B cell (primary cell): ENCODE results near the gene CACTIN. TPM values are rescaled to one million over a fixed set of nuclear protein-coding genes. Genes with fewer than 3 reads are reported as not detected.

ENCODE experiments used
- ATAC-seq: fragments of 200-7000 bp; cut with Tn5 transposase; one replicate; pipeline ENCODE4 v1.10.0; 2021; ENCODE audit warnings: low read depth, mild to moderate bottlenecking, moderate number of reproducible peaks, moderate library complexity
- CTCF ChIA-PET: fragments of 350-600 bp; sonication (Branson Sonifier 250); formaldehyde crosslinking; loops from one replicate; lab custom pipeline; 2021; ENCODE audit warnings: antibody characterized with exemption, inconsistent platforms; lab: Charles Lee
- POLR2A ChIA-PET: fragments of 350-600 bp; sonication (Branson Sonifier 250); formaldehyde crosslinking; loops from one replicate; lab custom pipeline; 2021; ENCODE audit warnings: antibody characterized with exemption; lab: Charles Lee
- DNase-seq: peaks from one replicate; pipeline ENCODE4 v3.0.0; 2013
- H2AFZ ChIP-seq: 2 replicates; pipeline ENCODE4 v1.6.1; 2012; ENCODE audit warnings: mild to moderate bottlenecking, low read depth, low read length; ENCODE audit not compliant: insufficient read depth, poor library complexity, severe bottlenecking
- H3K27ac ChIP-seq, 2 donors: 1 replicate in 1 of 2; 2 replicates in 1 of 2; pipeline ENCODE4 v1.5.1; 2012 to 2013; ENCODE audit warnings: low read length in 2 of 2, mild to moderate bottlenecking in 2 of 2, moderate library complexity in 1 of 2
- H3K27me3 ChIP-seq, 4 experiments: fragments of 200-600 bp in 1 of 4; sonication (generic) in 1 of 4; replicated peaks in 1 of 4; 1 replicate in 2 of 4; 2 replicates in 2 of 4; pipeline versions ENCODE4 v1.6.1 to v1.7.0; 2013 to 2016; ENCODE audit warnings: low read length in 3 of 4, mild to moderate bottlenecking in 2 of 4, mixed read lengths in 1 of 4, moderate library complexity in 1 of 4; ENCODE audit not compliant: insufficient read depth in 4 of 4, control insufficient read depth in 3 of 4; ENCODE audit errors: control extremely low read depth in 1 of 4
- H3K36me3 ChIP-seq, 2 experiments: replicated peaks in 1 of 2; 1 replicate in 1 of 2; 2 replicates in 1 of 2; pipeline versions ENCODE4 v1.6.1 to v1.7.1; 2013; ENCODE audit warnings: low read length in 1 of 2; ENCODE audit not compliant: insufficient read depth in 2 of 2, control insufficient read depth in 1 of 2; ENCODE audit errors: control extremely low read depth in 1 of 2, extremely low read depth in 1 of 2
- H3K4me1 ChIP-seq, 2 donors: fragments of 200-600 bp in 1 of 2; sonication (generic) in 1 of 2; 1 replicate in 1 of 2; 2 replicates in 1 of 2; pipeline versions ENCODE4 v1.5.1 to v1.6.1; 2013 to 2017; ENCODE audit warnings: low read length in 2 of 2; ENCODE audit not compliant: control insufficient read depth in 2 of 2, insufficient read depth in 2 of 2
- H3K4me2 ChIP-seq: replicated peaks from 2 replicates; pipeline ENCODE3; 2012; ENCODE audit warnings: mild to moderate bottlenecking, low read depth, low read length; ENCODE audit not compliant: poor library complexity, severe bottlenecking
- H3K4me3 ChIP-seq, 5 experiments: fragments of 200-600 bp in 1 of 5; sonication (generic) in 1 of 5; 1 replicate in 3 of 5; 2 replicates in 2 of 5; pipeline versions ENCODE4 v1.5.1 to v1.7.0; 2011 to 2016; ENCODE audit warnings: low read length in 4 of 5, mild to moderate bottlenecking in 4 of 5, low read depth in 2 of 5, control low read depth in 1 of 5, moderate library complexity in 1 of 5; ENCODE audit not compliant: insufficient read depth in 1 of 5; ENCODE audit errors: control extremely low read depth in 1 of 5, extremely low read depth in 1 of 5
- H3K79me2 ChIP-seq: fragments of 200-600 bp; sonication (generic); one replicate; pipeline ENCODE4 v1.6.0; 2016; ENCODE audit warnings: low read length; ENCODE audit not compliant: control insufficient read depth, insufficient read depth
- H3K9ac ChIP-seq: fragments of 200-600 bp; sonication (generic); 2 replicates; pipeline ENCODE4 v1.6.1; 2017; ENCODE audit warnings: mild to moderate bottlenecking, low read length, moderate library complexity
- H3K9me3 ChIP-seq, 3 donors: one replicate each; pipeline versions ENCODE4 v1.6.1 to v1.7.1; 2013; ENCODE audit warnings: low read length in 2 of 3; ENCODE audit not compliant: control insufficient read depth in 2 of 3, insufficient read depth in 1 of 3; ENCODE audit errors: control extremely low read depth in 1 of 3
- H4K20me1 ChIP-seq: 2 replicates; pipeline ENCODE4 v1.6.0; 2012; ENCODE audit warnings: mild to moderate bottlenecking, low read length; ENCODE audit not compliant: insufficient read depth, control insufficient read depth, poor library complexity, severe bottlenecking
- H3K27ac Mint-ChIP-seq: one replicate; pipeline ENCODE4 v1.8.0; 2021; ENCODE audit warnings: mixed read lengths
- H3K27me3 Mint-ChIP-seq: one replicate; pipeline ENCODE4 v1.8.0; 2021; ENCODE audit warnings: mixed read lengths
- H3K4me1 Mint-ChIP-seq: one replicate; pipeline ENCODE4 v1.8.0; 2021; ENCODE audit warnings: mixed read lengths
- H3K4me3 Mint-ChIP-seq: one replicate; pipeline ENCODE4 v1.8.0; 2021; ENCODE audit warnings: mixed read lengths
- H3K9me3 Mint-ChIP-seq: one replicate; pipeline ENCODE4 v1.8.0; 2022; ENCODE audit warnings: mixed read lengths; ENCODE audit not compliant: insufficient read depth
- EZH2 ChIP-seq: IDR thresholded peaks from 2 replicates; pipeline ENCODE4 v1.6.1; 2012; ENCODE audit warnings: borderline replicate concordance, low read depth, mild to moderate bottlenecking, moderate library complexity, low read length; ENCODE audit not compliant: insufficient read depth, poor library complexity, severe bottlenecking
- WGBS: methylation state at CpG from one replicate; pipeline ENCODE4 v1.1.5; 2013; ENCODE audit warnings: missing lambda C conversion rate; ENCODE audit not compliant: insufficient coverage; 5-methylcytosine and 5-hydroxymethylcytosine counted together
- intact Hi-C: fragments of 100-400 bp; cut with micrococcal nuclease; formaldehyde crosslinking; loops from one replicate; pipeline ENCODE4 v1.10.0; 2022
- polyA plus RNA-seq: library from polyadenylated mRNA; depleted of rRNA; stranded (reverse); fragments of >200 nt; gene quantifications from 2 replicates; pipeline ENCODE4 v1.2.3, GENCODE V29; 2012
- total RNA-seq, 2 donors: library from RNA; stranded (reverse); fragments of 120-200 nt in 1 of 2; gene quantifications; 1 replicate in 1 of 2; 2 replicates in 1 of 2; pipeline versions ENCODE4 v1.2.3 to v1.2.4, GENCODE V29; 2013 to 2022
- TF ChIP-seq, protein P1 (sequence below): fragments of 200-600 bp; IDR thresholded peaks from one replicate; pipeline ENCODE4 v1.8.0; 2022; ENCODE audit warnings: antibody characterized with exemption, mild to moderate bottlenecking

CACTIN gene
- total and polyA plus RNA-seq, 2 donors (not counting 1 experiment from before 2014, with no cell fraction given), result 40.6 to 41.8 TPM

DNA sequence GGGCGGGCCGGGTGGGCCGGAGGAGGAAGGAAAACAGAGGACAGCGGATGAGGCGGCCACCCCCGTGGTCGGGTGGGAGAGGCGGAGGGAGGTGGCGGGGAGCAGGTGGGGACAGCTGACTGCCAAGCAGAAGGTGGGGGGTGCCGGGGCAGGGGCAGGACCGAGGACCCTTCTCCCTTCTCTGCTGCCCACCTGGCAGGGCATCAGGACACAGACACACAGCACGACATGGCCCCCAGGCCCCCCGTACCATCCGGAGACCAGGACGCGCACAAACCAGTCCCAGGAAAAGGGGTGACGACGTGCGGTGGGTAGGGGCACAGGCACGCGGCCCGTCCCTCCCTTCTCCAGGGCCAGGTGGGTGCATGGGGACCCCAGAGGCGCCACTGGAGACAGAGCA lies 11.0 kb upstream of the CACTIN start:
- Histone ChIP-seq H3K9ac (no peak overlapping the region), H3K27me3 (no peaks in the 10 kb centered on the region), H3K79me2 (no peaks in the 10 kb centered on the region), H3K36me3 (peaks cover 0 to 11% of the 10 kb centered on the region in 2 experiments), H4K20me1 (no peaks in the 10 kb centered on the region), H3K4me1 (no peaks in the 10 kb centered on the region), H3K4me2 (no peak overlapping the region), H3K4me3 (no peak overlapping the region), H3K27ac (no peak overlapping the region), H2AFZ (no peak overlapping the region), H3K9me3 (no peaks in the 10 kb centered on the region)
- Mint-ChIP-seq H3K27ac (no peak overlapping the region), H3K27me3 (no peaks in the 10 kb centered on the region), H3K4me3 (no peak overlapping the region), H3K9me3 (no peaks in the 10 kb centered on the region), H3K4me1 (no peaks in the 10 kb centered on the region)
- TF ChIP-seq, protein P1, sequence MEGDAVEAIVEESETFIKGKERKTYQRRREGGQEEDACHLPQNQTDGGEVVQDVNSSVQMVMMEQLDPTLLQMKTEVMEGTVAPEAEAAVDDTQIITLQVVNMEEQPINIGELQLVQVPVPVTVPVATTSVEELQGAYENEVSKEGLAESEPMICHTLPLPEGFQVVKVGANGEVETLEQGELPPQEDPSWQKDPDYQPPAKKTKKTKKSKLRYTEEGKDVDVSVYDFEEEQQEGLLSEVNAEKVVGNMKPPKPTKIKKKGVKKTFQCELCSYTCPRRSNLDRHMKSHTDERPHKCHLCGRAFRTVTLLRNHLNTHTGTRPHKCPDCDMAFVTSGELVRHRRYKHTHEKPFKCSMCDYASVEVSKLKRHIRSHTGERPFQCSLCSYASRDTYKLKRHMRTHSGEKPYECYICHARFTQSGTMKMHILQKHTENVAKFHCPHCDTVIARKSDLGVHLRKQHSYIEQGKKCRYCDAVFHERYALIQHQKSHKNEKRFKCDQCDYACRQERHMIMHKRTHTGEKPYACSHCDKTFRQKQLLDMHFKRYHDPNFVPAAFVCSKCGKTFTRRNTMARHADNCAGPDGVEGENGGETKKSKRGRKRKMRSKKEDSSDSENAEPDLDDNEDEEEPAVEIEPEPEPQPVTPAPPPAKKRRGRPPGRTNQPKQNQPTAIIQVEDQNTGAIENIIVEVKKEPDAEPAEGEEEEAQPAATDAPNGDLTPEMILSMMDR, result no peak
- no peak for TF ChIP-seq EZH2
- ChIA-PET POLR2A (no interaction called here), CTCF (no interaction called here)
- ATAC-seq, result no peak
- intact Hi-C loops, result no loop called here
- WGBS, result 96% methylated on average over 9 of the region's 23 CpGs
- DNase-seq, result no peak

DNA sequence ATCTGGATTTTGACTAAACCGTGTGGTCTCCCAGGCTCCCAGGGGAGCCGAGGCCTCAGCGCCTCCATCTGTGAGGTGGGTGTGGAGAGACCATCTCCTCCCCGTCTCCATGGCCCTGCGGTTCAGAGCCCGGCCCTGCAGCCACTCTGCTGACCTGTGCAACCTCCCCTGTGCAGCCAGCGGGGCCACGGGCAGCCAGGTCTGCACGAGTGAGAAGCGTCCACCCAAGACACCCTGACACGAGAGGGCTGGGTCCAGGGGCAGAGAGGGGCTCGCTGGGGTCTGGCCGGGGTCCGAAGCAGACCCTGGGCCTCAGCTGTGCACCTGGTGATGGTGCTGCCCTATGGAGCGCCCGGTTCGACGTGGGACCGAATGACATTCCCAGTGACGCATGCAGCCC lies 10.4 kb upstream of the CACTIN start:
- intact Hi-C loops, result no loop called here
- Histone ChIP-seq H3K4me2 (no peak overlapping the region), H3K4me1 (no peaks in the 10 kb centered on the region), H3K4me3 (no peak overlapping the region), H3K27me3 (no peaks in the 10 kb centered on the region), H2AFZ (no peak overlapping the region), H3K27ac (no peak overlapping the region), H4K20me1 (no peaks in the 10 kb centered on the region), H3K9me3 (no peaks in the 10 kb centered on the region), H3K36me3 (peaks cover 0 to 10% of the 10 kb centered on the region in 2 experiments), H3K9ac (no peak overlapping the region), H3K79me2 (no peaks in the 10 kb centered on the region)
- ChIA-PET CTCF (no interaction called here), POLR2A (no interaction called here)
- Mint-ChIP-seq H3K9me3 (no peaks in the 10 kb centered on the region), H3K27me3 (no peaks in the 10 kb centered on the region), H3K4me1 (no peaks in the 10 kb centered on the region), H3K4me3 (no peak overlapping the region), H3K27ac (no peak overlapping the region)
- TF ChIP-seq EZH2, result no peak
- TF ChIP-seq, protein P1, result no peak
- 88% methylated on average over 20 of the region's 20 CpGs for WGBS
- DNase-seq (no peak), ATAC-seq (no peak)
